Gastroesophageal sphincter (tissue), 3 donors: ENCODE data around the gene TNS3.

Experiments
- CTCF ChIP-seq, 4 experiments: fragments of 200-600 bp in 2 of 4; fragments of 450-650 bp in 2 of 4; sonication (generic) in 1 of 4; IDR thresholded peaks; one replicate each; pipeline ENCODE4 v1.5.1; 2017 to 2019; ENCODE audit warnings: antibody characterized with exemption in 4 of 4, mild to moderate bottlenecking in 2 of 4, moderate library complexity in 2 of 4
- POLR2A ChIP-seq, 2 donors: fragments of 450-650 bp; IDR thresholded peaks; one replicate each; pipeline ENCODE4 v1.6.1; 2017; ENCODE audit warnings: antibody characterized with exemption in 2 of 2, mild to moderate bottlenecking in 2 of 2, moderate library complexity in 1 of 2
- POLR2AphosphoS5 ChIP-seq: sonication (generic); formaldehyde crosslinking; IDR thresholded peaks from one replicate; pipeline ENCODE4 v1.6.1; 2017; ENCODE audit warnings: antibody characterized with exemption

GRCh38 chr7:47511699-47512370 lies 70.1 kb downstream of the TNS3 start:
- TF ChIP-seq CTCF (IDR thresholded peaks at IDR 0.05) = no peak
- TF ChIP-seq POLR2A (IDR thresholded peaks at IDR 0.05) = no peak
- TF ChIP-seq POLR2AphosphoS5 = no peak
